Glomerular visceral epithelial cell (primary cell): Measurements from ENCODE around the gene ERMN.
"Not testable (repeated sequence)": the region's sequence is repeated elsewhere in the genome, so short reads cannot be mapped to it uniquely, and the experiment has no call there.

ENCODE experiments used
- DNase-seq: peaks from one replicate; pipeline ENCODE4 v3.0.0-alpha.2; 2016; ENCODE audit errors: extremely low spot score

The ERMN gene

DNA sequence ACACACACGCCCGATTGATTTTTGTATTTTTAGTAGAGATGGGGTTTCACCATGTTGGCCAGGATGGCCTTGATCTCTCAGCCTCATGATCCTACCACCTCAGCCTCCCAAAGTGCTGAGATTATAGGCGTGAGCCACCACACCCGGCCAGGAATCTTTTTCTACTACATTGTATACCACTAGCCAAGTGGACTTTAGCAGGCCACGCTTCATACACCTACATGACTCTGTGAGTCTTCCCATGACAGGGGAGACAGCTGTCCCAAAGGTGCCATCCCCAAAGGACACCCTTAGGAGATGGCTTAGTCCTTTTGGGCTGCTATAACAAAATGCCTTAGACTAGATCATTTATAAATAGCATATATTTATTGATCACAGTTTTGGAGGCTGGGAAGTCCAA is 32.8 kb downstream of the ERMN start:
- no peak for DNase-seq

DNA sequence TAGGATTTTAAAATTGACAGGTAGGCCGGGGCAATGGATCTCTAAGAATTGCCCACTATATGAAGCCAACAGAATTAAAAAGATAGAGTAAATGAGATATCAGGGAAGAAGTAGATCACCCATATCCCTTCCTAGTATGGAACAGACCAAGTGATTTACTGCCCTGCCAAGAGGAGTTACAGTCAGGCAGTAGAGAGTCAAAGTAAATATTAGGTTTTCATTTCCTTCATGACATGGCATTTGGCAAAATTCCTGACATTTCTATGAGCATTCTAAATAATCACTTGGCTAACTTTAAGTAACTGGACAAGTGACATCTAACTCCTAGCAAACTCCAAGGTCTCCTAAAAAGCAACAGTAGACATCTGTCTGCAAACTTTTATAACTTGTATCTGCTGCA is 34.6 kb downstream of the ERMN start:
- DNase-seq, result no peak

DNA sequence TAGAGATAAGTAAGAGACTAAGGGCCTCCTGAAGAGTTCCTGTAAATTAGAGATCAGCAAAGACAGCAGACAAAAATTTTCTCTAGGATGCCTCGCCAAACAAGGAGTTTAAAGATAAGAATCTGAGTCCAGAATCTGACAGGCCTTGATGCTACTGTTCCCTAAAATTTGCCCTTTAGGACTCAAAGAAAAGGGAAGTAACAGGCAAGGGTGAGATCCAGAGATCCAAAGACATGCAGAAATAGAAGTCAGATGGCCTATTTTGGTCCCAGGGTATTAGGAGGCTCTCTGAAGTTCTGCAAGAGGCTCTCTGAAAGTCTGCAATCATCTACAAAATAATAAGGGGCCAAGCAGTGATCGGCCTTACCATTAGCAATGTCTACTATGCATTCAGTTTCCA is 35.1 kb downstream of the ERMN start:
- no peak for DNase-seq

DNA sequence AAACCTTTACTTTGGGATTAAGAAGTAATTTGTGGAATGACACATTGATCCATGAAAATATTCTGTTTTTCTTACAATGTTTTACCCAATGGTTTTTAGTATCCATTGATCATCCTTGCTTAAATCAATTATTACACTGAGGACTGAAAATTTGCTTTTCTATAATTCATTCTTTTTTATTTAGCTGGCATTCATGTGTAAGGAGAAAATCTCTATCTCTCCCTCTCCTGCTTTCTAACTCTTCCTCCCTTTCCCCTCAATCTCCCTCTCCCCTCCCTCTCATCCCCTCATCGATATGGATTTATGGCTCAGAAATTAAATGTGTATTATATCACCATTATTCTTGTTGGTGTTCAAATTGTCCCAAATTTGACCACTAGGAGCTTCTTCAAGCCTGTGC is 38.5 kb downstream of the ERMN start:
- DNase-seq, result no peak

DNA sequence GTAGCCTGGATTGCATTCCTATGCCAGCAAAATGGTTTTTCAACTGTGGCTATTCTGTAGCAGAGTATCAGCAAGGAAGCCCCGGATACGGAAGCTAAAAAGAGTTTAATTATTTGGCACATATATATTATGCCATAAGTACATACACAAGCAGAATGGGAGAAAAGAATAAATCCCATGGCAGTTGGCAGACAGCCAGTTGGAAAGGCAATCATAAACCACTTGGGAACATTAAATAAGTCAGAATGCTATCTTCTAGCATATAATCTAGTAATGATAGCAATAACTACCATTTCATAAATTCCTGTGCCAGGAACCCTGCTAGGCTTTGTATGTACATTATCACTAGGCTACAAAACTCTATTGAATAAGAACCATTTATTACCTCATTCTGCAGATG is 42.2 kb downstream of the ERMN start:
- no peak for DNase-seq

DNA sequence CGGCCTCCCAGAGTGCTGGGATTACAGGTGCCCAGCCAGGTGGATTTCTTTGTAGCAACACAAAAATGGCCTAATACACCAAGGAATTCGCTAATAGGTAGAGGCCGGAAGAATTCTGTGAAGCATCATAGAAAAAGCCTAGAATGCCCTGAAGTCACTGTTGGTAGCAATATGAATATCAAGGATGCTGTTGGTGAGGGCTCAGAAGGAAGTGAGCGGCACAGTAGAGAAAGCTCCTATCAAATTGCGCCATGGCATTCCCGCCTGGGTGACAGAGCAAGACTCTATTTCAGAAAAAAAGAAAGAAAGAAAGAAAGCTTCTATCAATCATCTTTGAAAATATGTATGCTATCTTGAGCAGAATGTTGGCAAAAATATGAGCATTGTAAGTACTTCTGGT is 44.3 kb downstream of the ERMN start:
- DNase-seq, result no peak

DNA sequence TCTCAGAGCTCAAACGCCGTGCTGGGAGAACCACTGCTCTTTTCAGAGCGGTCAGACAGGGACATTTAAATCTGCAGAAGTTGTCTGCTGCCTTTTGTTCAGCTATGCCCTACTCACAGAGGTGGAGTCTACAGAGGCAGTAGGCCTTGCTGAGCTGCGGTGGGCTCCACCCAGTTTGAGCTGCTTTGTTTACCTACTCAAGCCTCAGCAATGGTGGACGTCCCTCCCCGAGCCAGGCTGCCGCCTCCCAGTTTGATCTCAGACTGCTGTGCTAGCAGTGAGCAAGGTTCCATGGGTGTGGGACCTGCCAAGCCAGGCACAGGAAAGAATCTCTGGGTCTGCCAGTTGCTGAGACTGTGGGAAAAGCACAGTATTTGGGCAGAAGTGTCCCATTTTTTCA is 46.3 kb downstream of the ERMN start:
- DNase-seq, result not testable (repeated sequence)

DNA sequence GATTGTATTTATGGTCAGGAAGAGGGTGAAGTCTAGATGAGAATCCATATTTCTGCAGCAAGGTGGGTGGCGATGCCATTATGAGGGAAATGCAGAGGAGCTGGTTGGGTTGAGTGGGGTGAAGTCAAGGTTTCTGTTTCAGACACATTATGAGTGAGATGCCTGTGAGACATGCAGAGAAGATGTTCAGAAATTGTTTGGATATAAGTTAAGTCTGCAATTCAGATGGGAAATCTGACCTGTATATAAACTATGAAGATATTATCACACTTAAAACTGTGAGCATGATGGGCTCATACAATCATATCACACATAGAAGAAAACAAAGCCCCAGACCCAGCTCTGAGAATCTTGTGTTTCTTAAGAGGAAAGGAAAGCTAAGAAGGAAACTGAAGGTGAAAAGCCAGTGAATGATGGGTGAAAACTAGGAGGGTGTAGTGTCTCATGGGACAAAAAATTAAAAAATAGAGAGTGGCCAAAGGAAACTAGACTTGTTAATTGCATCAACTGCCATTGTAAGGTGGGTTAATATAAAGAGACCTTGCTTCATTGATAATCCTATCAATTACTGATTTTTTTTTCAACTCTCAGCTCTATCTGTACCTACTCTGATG is 53.9 kb downstream of the ERMN start:
- DNase-seq, result no peak

DNA sequence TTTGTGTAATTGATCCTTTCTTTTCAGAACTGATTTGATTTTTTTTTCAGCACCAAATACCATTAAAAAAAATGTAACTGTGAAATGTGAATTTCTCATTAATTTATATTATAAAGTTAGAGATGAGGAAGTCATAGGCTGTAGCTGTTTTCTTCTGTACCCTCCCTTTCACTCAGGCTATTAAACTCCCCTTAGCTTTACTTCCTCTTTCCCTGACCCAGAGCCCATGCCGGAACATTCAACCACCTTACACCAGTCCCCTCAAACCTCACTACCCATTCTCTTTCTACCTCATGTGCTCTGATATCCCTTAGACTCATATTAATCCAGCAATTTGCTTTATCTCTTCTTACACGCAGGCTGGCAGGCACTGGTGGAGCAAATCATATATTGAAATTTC is 55.7 kb downstream of the ERMN start:
- no peak for DNase-seq

DNA sequence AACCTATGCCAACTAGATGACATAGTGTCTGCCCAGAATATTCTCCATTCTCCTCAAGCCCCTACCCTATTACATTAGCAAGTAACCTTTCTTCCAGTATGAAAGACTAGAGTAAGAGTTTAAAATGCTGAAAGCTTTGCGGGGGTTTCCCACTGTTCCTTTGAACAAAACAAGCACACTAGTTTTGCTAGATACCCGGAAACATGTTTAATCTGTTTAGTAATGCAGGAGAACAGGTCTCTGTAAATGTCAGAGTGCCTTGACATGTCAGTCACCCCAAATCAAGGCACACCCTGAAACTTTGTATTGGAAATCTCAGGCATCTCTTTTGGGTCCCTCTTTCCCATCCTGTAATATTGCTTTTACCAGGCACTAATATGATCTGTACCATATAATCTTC is 56.6 kb downstream of the ERMN start:
- DNase-seq, result no peak
